Uterus (tissue), 4 donors: ENCODE results near the gene CDKN2AIP. TPM values are rescaled to one million over a fixed set of nuclear protein-coding genes. Genes with fewer than 3 reads are reported as not detected.
"Not testable (repeated sequence)": the region's sequence is repeated elsewhere in the genome, so short reads cannot be mapped to it uniquely, and the experiment has no call there.

Source experiments
- DNase-seq, 2 donors: peaks; one replicate each; pipeline ENCODE4 v3.0.0-alpha.2; 2019 to 2020
- H3K27ac ChIP-seq, 2 donors: fragments of 200-600 bp; sonication (generic); 1 replicate in 1 of 2; 2 replicates in 1 of 2; pipeline ENCODE4 v1.5.1; 2016 to 2018
- H3K27me3 ChIP-seq, 2 donors: fragments of 200-600 bp; sonication (generic); one replicate each; pipeline ENCODE4 v1.5.1; 2018 to 2019; ENCODE audit warnings: control low read depth in 1 of 2
- H3K36me3 ChIP-seq, 2 donors: fragments of 200-600 bp; sonication (generic); one replicate each; pipeline ENCODE4 v1.5.1; 2019; ENCODE audit warnings: control low read depth in 1 of 2
- H3K4me1 ChIP-seq, 2 donors: fragments of 200-600 bp; sonication (generic); one replicate each; pipeline ENCODE4 v1.5.1; 2018 to 2019; ENCODE audit warnings: control low read depth in 1 of 2
- H3K4me3 ChIP-seq, 2 donors: fragments of 200-600 bp; sonication (generic); 1 replicate in 1 of 2; 2 replicates in 1 of 2; pipeline ENCODE4 v1.5.1; 2018 to 2019; ENCODE audit warnings: mild to moderate bottlenecking in 1 of 2
- H3K9me3 ChIP-seq, 2 donors: fragments of 200-600 bp; sonication (generic); one replicate each; pipeline ENCODE4 v1.5.1; 2019; ENCODE audit warnings: control low read depth in 1 of 2
- CTCF ChIP-seq, 4 experiments: fragments of 200-600 bp in 2 of 4; fragments of 450-650 bp in 2 of 4; sonication (generic) in 2 of 4; IDR thresholded peaks; one replicate each; pipeline ENCODE4 v1.5.1; 2016 to 2019; ENCODE audit warnings: antibody characterized with exemption in 4 of 4, mild to moderate bottlenecking in 2 of 4, moderate library complexity in 1 of 4
- POLR2A ChIP-seq, 2 donors: fragments of 450-650 bp; IDR thresholded peaks; one replicate each; pipeline ENCODE4 v1.6.1; 2016; ENCODE audit warnings: antibody characterized with exemption in 2 of 2, mild to moderate bottlenecking in 1 of 2, moderate library complexity in 1 of 2
- intact Hi-C: fragments of 100-400 bp; cut with DNase I; formaldehyde crosslinking; loops from one replicate; pipeline ENCODE4 v1.15.1; 2023; ENCODE audit warnings: low total_unique reads
- total RNA-seq, 4 donors: library from RNA; depleted of rRNA in 3 of 4; stranded (reverse); fragments of >200 nt in 3 of 4; gene quantifications; one replicate each; pipeline versions ENCODE4 v1.1.0 to v1.2.4, GENCODE V29; 2014 to 2023
- donor health status: DM: yes; HTN: yes; CAD: no.

Gene CDKN2AIP
- total RNA-seq, 4 donors from 2014 or later, result 18.5 to 37.1 (median 23.9) TPM

GRCh38 chr4:183448436-183448835, 4.0 kb downstream of the CDKN2AIP start:
- Histone ChIP-seq H3K9me3 (no peaks in the 10 kb centered on the region), H3K36me3 (no peaks in the 10 kb centered on the region), H3K4me1 (peaks cover 6 to 12% of the 10 kb centered on the region in 2 donors), H3K27me3 (no peaks in the 10 kb centered on the region), H3K27ac (no peak overlapping the region), H3K4me3 (no peak overlapping the region)
- TF ChIP-seq CTCF (IDR thresholded peaks at IDR 0.05) (no peak), POLR2A (IDR thresholded peaks at IDR 0.05) (no peak)
- DNase-seq, result no peak
- intact Hi-C loops, result no loop called here

- Histone ChIP-seq H3K27me3 (no peaks in the 10 kb centered on the region), H3K4me3 (no peak overlapping the region), H3K27ac (no peak overlapping the region), H3K9me3 (no peaks in the 10 kb centered on the region), H3K36me3 (no peaks in the 10 kb centered on the region), H3K4me1 (peaks cover 6 to 12% of the 10 kb centered on the region in 2 donors)
- intact Hi-C loops, result no loop called here
- no peak for TF ChIP-seq CTCF (IDR thresholded peaks at IDR 0.05)
- TF ChIP-seq POLR2A (IDR thresholded peaks at IDR 0.05), result no peak
- DNase-seq, result no peak
Observed at GRCh38 chr4:183449193-183449882, 4.9 kb downstream of the CDKN2AIP start.

- Histone ChIP-seq H3K36me3 (no peaks in the 10 kb centered on the region), H3K4me3 (no peak overlapping the region), H3K4me1 (peaks cover 6 to 12% of the 10 kb centered on the region in 2 donors), H3K27me3 (no peaks in the 10 kb centered on the region), H3K27ac (no peak overlapping the region), H3K9me3 (no peaks in the 10 kb centered on the region)
- no peak for TF ChIP-seq CTCF (IDR thresholded peaks at IDR 0.05)
- TF ChIP-seq POLR2A (IDR thresholded peaks at IDR 0.05), result no peak
- intact Hi-C loops, result no loop called here
- DNase-seq, result no peak
Observed at GRCh38 chr4:183450108-183450507, 5.7 kb downstream of the CDKN2AIP start.

- no peaks in the 10 kb centered on the region for H3K27me3 ChIP-seq
- TF ChIP-seq POLR2A (IDR thresholded peaks at IDR 0.05) (no peak), CTCF (IDR thresholded peaks at IDR 0.05) (no peak)
- H3K9me3 ChIP-seq, result no peaks in the 10 kb centered on the region
- H3K36me3 ChIP-seq, result no peaks in the 10 kb centered on the region
- H3K4me3 ChIP-seq, result no peak overlapping the region
- no peak overlapping the region for H3K27ac ChIP-seq
- H3K4me1 ChIP-seq, result no peaks in the 10 kb centered on the region
- DNase-seq, result no peak
- intact Hi-C loops, result no loop called here
Observed at GRCh38 chr4:183455431-183456195, 11.2 kb downstream of the CDKN2AIP start.

GRCh38 chr4:183458005-183458404, 13.6 kb downstream of the CDKN2AIP start:
- DNase-seq, result no peak
- Histone ChIP-seq H3K9me3 (no peaks in the 10 kb centered on the region), H3K27me3 (no peaks in the 10 kb centered on the region), H3K4me1 (no peaks in the 10 kb centered on the region), H3K36me3 (no peaks in the 10 kb centered on the region), H3K4me3 (no peak overlapping the region), H3K27ac (no peak overlapping the region)
- intact Hi-C loops, result no loop called here
- TF ChIP-seq POLR2A (IDR thresholded peaks at IDR 0.05) (no peak), CTCF (IDR thresholded peaks at IDR 0.05) (no peak)

- H3K9me3 ChIP-seq, H3K27me3 ChIP-seq, H3K4me3 ChIP-seq, H3K36me3 ChIP-seq, H3K27ac ChIP-seq, DNase-seq, H3K4me1 ChIP-seq, intact Hi-C loops: not testable (repeated sequence)
Observed at GRCh38 chr4:183463903-183464619, 19.6 kb downstream of the CDKN2AIP start.

GRCh38 chr4:183465879-183466278, 21.4 kb downstream of the CDKN2AIP start:
- H3K9me3 ChIP-seq, H3K27me3 ChIP-seq, H3K4me1 ChIP-seq, intact Hi-C loops, H3K27ac ChIP-seq, DNase-seq, H3K36me3 ChIP-seq, H3K4me3 ChIP-seq: not testable (repeated sequence)
